Measurements from ENCODE around the gene IRS1.

Gene IRS1

DNA sequence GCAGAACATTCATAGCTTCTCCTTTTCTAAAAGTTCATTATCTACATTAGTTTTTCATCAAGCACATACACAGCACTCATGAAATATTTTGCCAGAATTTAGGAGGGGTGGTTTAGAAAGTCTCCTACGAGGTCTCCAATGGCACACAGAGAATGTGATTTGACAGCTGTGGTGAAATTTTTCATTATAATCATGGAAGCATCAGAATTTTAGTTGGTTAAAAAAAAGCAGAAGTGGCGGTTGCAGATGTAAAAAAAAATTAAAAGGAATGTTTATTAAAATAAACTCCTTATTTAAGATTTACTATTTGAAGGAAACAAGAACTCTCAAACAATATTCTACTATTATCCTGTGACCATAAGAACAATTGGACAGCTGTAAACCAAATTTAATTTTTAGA is 25.4 kb upstream of the IRS1 start:
- no peak for DNase-seq

DNA sequence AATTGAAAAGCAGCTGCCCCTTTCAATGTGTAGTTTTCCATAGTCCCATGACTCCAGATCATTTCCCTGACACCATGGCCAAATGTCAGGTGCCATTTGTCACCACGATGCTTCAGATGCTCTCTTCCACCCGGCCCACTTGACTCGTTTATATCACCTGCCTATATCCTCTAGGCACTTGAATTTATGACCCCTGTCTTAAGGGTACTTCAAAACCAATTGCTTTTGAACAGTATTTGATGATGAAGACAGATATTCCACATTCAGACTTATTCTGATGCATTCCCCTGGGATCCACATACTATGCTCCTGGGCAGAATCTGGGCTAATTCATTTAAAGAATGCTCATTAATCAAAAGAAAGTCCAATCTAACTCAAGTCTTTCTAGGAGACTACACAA is 19.3 kb upstream of the IRS1 start:
- no peak for DNase-seq

DNA sequence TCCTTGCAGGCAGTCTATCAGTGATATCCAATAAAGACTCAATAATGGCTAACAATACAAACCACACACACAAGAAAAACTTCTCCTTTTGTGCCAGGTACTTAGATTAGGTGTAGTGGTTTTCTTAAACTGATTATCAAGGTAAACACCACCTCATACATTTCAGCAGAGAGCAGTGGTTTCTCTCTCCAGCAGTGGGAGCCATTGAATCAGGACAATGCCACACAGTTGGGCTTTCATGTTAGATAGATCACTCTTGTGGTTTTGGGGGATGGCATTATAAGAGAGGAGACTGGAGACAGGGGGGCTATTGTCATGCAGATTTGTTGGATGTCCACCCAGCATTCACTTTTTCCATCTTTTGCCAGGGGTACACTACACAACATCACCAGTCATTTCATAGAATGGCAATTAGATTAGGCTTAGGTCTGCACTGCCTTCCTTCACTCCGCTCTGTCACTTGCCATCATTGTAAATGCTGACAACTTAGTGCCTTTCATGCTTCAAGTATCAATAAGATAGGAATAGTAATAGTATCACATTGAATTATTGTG is 13.6 kb upstream of the IRS1 start:
- DNase-seq = no peak

DNA sequence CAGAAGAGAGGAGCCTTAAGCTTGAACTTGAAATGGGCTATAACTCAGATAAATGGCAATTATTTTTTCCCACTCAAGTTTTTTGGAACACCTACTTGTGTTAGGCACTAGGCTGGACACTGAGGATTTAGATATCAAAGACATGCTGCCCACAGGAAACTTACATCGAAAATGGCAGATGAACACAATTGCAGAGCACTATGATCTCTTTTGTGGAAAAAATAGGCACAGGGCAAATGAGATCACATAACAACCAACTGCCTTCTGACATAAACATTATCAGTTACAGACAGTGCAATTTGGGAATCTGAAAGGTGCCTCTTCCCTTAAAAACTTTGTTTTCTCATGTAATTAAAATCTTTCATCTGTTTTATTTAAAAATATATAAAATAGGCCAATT is 3.8 kb upstream of the IRS1 start:
- no peak for DNase-seq

DNA sequence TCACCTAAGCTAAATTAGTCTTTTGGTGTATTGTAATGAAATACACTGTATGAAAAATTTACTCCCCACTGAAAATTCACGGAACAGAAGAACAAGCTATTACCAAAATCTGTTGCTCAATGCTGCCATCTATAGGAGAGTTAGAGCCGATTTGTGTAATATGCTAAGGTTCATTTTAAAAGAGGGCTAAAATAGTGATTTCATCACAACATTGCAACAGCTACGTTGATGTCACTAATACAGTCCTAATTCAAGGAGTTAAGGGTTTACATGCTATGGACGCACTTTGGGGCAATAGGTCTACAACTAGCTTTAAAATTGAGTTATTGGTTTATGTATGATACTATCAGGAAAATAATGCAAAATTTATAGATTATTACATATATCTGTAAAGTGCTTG is 3.0 kb upstream of the IRS1 start:
- DNase-seq = no peak

DNA sequence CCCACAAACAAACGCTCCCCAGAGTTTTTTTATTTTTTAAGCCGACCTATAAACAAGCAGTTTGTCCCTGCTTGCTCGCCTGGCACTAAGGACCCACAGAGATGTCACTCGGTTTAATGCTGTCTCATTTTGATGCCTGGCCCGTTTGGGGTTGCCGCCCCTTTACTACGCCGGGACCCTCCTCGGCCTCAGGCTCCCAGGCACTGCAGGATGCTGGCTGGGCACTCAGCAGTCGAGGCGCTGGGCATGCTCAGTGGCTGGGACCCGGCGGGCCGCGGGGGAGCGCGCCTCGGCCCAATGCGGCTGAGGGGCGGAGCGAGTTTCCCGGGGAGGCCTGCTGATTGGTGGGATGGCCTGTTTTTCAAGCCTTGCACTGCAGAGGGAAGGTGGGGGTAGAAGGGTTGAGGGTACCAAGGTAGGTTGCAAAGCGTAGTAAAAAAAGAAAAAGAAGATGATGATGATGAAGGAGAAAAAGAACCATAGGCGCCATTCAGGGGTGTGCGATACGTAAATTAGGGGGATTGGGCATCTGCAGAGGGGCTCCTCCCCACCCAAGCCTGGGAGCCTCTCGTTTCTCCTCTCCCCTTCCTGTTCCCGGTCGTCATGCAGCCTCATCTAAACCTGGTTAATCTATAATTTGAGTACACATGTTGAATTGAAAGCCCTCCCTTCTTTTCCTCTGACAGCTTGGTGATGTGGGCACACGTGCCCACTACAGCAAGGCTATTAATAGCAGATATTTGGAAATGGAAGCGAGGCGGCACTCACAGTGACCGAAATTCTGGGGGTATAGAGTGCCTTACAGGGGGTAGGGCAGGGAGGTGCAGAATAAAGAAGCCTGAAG is 1.5 kb upstream of the IRS1 start:
- peak; percentile 64 for DNase-seq

DNA sequence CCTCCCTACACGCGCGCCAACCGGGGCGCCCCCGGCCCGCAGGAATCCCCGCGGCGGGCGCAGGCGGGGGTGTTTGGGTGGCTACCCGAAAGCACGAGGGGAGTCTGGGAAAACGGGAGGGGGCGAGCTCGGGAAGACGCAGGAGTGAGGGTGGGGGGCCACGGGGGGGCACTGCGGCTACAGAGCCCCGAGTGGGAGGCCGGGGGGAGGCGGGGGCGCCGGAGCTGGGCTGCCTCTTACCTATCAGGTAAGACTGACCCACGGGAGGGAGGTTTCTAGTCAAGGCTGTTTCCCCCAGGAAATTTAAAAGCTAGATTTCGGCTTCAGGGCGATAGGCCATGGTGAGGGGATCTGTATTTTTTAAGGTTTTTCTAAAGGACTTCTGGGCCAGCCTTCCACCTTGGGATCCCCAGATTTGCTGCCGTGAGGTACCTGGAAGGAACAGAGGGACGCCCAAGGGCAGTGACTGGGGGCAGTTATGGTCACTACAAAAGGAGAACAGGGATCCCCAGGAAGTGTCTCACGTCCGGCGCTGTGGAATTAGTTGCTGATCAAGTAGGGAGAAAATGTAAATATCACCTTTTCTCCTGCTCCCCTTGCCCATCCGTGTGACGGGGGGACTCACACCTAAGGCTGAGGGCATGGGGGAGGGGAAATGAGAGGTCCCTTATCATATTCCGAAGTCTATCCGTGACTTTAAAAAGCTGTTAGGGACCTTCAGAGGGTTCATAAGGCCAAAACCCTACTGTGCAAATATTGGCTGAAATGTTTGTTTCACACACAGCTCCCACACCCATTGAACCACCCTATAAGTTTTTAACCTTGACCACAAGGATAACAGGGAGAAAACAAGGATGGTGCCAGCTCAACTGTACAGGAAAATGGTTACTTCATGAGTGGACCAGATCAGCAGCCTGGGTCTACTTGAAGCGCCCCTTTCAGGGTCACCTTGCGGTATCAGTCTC is 638 bp upstream of the IRS1 start:
- no peak for DNase-seq

DNA sequence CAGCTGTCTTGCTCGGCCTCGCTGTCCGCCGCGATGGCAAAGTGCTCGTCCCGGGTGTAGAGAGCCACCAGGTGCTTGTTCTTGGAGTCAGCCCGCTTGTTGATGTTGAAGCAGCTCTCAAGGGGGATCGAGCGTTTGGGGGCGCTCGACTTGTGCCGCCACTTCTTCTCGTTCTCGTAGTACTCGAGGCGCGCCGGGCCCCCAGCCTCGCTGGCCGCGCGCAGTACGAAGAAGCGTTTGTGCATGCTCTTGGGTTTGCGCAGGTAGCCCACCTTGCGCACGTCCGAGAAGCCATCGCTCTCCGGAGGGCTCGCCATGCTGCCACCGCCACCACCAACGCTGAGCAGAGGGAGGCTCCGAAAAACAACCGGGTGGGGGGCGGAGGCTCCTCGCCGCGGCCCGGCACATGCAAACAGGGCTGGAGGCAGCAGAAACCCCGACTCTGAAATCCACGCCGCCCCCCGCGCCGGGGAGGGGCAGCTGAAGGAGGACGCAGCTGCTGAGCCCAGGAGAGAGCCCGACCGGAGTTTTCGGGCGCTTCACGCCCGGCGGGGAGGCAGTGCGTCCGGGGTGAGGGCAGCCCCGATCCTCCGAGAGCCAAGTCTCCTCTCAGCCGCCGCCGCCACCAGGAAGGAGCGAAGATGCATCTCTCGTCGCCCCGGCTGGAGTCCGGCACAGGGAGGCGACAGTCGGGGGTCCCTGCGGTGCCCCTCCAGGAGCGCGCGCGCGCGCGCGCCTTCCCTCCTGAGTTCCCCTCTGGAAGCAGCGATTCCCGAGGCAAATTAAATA is 1.0 kb downstream of the IRS1 start:
- peak; percentile 29 for DNase-seq

DNA sequence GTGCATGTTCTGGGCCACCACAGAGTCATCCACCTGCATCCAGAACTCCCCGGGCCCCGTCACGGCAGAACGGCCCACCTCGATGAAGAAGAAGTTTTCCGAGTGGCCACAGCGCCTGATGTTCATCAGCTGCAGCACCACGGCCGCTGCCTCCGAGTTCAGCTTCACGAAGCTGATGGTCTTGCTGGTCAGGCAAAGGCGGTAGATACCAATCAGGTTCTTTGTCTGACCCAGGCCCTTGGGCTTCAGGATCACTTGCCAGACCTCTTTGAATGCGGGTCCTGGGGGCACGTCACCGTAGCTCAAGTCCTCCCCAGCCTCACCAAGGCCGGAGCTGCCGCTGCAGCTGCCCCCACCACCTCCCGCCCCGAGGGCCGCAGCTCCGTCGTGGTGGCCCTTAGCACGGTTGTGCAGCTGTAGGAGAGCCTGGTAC is 1.6 kb downstream of the IRS1 start:
- DNase-seq = no peak

DNA sequence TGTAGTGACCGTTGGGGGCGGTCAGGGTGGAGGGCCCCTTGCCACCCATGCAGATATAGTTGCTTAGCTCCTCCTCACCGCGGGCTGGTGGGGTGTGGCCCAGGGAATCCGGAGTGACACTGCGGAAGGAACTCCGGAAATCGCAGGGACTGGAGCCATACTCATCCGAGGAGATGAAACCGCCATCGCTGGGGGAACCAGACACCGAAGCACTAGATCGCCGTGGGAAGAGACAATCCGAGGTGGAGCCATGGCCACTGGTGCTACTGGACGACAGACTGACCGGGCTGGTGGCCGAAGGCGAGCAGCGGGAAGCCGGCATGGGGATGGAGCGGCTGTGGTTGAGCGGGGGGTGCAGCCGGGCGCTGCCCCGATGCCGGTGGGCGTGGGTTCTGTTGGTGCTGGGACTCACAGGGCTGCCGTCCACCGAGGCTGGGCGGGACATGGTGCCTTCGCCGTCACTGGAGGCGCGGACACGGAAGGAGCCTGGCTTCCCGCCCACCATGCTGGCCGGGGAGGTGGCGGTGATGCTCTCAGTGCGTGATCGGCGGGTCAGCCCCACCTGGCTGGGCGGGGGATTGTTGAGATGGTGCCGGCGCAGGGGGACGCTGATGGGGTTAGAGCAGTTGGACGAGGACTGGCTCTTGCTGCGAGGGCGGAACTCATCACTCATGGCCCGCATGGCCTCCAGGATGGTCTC is 2.2 kb downstream of the IRS1 start:
- DNase-seq = no peak

DNA sequence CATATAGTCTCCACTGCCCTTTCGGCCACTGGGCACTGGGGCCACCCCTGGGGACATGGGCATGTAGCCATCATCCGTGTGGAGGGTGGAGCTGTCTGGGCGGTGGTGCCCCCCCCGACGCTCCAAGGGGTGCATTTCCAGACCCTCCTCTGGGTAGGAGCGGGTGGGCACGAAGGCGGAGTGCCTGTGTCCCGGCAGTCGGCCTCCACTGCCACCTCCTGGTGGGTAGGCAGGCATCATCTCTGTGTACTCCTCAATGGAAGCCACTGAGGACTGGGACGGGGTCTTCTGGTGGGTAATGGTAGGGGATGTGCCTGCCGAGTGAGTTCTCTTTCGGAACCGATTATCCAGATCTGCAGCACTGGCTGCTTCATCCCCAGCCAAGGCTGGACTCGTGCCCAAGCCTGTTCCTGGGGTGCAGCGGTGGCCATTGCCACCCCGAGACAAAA is 2.8 kb downstream of the IRS1 start:
- DNase-seq = no peak

DNA sequence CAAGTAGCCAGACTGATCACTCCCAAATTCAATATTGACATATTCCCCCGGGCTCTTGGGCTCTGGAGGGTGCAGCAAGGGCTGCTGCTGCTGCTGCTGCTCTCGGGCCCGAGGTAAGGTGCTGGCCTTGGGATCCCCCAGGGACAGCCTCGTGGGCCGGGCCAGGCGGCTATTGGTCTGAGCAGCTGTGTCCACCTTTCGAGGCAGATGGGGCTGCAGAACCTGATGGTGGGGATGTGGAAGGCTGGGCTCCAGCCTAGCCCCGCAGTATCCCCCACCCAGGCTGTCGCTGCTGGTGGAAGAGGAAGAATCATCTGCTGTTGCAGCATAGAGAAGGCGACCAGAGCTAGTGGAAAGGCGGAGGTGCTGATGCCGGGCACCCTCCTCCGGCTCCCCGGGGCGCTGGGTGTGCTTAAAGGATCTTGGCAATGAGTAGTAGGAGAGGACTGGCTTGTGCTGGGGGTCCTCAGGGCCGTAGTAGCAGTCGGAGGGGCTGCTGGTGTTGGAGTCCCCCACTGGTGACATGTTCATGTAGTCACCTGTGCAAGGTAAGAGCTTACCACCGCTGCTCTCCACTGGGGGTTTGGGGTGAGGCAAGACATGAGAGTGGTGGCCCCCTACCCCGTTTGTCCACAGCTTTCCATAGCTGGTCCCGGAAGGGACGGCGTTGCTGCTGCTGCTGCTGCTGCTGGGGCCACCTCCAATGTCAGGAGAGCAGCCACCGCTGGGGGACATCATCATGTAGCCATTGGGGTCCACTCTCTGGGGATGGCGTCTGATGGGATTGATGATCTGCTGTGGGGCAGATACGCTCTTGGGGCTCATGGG is 3.4 kb downstream of the IRS1 start:
- no peak for DNase-seq

DNA sequence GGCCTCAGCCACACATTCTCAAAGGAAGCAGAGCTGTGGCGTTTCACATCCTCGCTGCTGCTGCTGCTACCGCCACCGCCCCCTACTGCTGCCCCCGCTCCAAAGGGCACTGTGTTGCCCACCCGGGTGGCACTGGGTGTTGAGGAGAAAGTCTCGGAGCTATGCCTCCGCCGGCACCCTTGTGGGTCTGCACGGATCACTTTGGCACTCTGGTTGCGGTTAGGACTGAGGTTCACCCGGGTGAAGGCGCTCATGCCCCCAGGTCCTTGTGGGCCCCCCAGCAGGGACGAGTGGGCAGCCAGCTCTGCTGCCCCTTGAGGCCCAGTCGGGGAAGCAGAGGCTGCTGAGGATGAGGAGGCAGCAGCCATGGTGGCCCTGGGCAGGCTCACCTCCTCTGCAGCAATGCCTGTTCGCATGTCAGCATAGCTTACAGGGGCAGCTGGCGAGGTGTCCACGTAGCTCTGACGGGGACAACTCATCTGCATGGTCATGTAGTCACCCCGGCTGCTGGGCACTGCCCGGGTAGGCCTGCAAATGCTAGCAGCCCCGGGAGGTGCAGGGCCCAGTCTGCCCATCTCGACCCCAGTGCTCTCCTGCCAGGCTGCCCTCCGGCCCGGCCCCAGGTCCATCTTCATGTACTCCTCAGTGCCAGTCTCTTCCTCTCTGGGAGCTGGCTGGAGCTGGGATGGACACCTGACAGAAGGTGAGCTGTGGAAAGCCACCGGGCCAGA is 4.2 kb downstream of the IRS1 start:
- DNase-seq = no peak

DNA sequence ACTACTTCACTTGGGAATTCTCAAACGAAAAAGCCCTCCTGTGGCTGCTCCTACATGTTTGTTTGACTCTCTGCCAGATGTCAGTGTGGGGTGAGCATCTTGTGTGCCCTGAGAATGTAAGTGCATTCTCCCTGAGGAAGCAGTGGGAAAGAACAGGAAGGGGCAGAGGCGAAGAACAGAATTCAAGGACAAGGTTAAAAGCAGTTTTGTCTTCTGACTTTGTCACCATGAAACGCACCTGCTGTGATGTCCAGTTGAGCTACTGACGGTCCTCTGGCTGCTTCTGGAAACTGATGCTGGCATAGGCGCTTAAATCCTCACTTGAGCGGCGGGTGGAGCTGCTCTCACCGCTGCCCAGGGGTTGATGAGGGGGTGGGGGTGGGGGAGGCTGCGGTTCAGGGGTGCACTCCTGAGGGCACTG is 4.9 kb downstream of the IRS1 start:
- no peak for DNase-seq

DNA sequence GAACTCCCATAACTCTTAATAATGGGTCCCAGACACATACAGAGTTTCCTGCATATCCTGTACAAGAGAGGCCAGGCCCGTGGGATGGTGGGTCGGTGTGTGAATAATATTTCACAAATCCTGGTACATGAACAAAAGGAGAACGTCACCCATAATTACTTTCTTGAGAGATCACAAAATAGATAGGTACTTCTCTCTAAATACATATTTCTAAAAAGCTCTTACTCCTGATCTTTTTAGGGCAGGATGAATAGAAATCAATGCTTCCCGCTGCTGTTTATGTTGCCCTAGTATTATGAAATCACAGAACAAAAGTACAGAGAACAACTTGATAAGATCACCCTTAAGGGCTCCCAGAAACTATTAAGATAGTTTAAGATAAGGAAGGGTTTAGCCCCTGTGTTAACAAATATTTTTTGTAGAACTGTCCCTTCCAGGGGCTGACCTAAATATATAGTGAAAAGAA is 5.4 kb downstream of the IRS1 start:
- no peak for DNase-seq

DNA sequence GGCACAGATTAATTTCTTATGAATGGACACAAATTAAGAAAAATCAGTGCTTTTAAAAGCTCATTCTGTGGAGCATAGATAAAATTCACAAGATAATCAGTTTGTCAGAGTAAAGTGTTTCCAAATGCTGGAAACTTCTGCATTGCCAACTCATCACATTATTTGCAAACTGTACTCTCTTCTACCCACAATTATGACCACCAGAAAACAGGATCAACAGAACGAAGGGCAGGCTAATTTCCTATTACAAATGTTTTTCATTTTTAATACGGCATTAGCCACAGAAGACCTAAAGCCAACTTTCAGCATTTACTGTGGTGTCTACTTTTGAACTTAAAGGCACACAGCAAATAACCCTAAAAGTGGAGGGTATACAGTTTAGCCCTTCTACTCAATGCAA is 6.0 kb downstream of the IRS1 start:
- DNase-seq = no peak

DNA sequence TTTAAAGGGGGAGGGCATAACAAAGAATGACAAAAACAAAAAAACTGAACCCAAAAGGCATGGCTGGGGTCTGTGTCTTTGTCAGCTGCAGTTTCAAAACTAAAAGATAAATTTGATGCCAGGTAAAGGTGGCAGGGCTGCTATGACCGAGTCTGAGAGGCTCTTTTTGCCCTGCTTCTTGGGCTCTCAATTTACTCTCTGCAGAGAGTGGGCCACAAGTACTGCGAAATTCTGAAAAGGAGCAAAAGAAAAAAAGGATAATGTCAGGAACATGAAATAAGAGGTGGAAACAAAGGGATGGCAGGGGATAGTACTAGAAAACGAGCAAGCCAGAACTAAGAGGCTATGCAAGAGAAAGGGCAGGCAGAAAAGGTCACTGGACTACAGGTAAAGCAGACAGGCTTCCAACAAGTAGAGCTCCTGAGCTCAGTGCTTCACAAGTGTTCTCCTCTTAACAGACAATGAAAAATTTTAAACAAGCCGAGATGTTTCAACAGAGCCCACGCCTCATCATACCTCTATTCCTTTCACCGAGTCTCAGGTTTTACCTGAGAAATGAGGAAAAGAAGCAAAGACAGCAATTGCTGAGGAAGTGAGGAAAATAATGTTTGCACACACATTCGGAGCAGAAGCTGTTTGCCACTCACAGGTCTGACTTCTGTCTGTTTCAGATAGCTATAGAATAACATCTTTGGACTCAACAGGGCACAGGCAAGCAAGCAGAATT is 7.3 kb downstream of the IRS1 start:
- DNase-seq = no peak

DNA sequence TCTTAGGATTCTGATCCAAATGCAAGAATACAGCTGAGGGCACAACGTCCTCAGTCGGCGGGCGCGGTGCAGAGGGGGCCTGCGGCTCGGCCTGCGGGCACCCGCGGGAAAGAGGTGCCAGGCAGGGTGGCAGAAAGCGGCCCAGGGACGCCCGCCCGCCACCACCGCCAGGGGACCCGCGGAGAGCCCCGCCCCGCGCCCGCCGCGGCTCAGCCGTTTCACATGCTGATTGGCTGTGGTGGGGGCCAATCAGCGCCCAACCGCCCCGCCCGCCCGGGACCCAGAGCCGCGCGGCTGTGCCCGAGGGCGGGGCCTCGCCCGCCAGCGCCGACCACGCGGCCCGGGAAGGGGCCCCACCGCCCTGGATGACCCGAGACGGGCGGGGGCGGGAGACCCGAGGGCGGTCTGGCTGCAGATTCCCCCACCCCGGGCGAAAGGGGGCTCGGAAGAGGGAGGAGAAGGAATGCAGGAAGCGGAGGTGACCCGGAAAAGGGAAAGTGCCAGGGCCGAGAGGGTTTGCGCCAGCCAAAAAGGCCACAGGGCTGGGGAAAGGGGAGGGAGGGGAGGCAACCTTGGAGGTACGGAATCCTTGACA is 8.0 kb downstream of the IRS1 start:
- peak; percentile 85 for DNase-seq

DNA sequence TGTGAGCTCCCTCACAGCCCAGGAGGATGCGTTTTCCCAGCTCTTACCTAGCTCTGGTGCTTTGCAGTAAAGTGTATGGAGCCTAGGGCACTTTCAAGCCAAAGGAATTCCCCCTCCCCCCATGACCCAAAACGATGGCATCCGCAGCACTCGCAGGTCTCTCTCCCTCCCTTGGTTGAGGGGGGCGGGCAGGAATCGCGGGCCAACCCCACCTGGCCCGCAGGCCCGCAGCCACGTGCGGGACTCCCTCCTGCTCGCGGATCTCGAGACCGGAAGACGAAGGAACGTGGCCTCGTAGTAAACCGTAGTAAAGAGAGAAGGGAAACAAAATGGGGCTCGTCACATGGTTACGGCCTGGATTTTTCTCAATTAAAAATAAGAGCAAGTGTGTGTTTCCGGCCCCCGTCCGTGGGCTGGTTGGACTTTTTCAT is 8.5 kb downstream of the IRS1 start:
- no peak for DNase-seq

Measured in effector CD8-positive, alpha-beta T cell (primary cell).